EL (cell line): ENCODE measurements around the gene RSPH6A.

ENCODE experiments used
- DNase-seq: peaks from one replicate; pipeline ENCODE4 v3.0.0-alpha.2; 2016

Gene RSPH6A

DNA sequence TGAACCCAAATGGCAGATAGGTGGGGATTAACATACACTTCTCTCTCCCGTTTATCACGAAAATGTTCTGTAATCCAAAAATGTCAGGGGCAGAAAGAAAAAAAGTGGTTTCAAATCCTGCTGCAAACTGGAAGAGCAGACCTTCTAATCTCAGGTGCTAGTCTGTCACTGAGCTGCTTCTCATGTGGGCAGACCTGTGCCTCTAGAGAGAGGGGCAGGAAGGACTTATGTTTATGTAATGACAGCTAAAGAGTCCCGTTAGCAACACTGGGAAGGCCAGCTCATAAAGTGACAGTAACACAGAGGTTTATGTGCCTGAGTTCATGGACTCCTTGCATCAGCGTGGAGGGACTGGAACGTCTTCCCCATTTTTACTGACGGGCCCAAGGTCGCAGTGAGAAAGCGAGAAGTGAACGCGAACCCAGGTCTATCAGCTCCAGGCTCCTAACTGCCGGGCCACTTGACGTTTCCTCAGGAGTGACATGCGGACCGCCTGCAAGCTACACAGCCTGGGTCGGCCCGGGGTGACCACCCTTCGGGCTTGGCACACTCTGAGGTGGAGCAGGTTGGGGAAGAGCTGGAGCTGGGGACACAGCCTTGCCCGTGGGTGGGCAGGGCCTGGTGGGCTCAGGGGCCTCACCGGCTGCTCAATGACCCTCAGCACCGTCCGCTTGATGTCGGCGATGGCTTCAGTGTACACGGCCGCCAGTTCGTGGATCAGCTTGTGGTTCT lies 9.6 kb upstream of the RSPH6A start:
- DNase-seq, result no peak

DNA sequence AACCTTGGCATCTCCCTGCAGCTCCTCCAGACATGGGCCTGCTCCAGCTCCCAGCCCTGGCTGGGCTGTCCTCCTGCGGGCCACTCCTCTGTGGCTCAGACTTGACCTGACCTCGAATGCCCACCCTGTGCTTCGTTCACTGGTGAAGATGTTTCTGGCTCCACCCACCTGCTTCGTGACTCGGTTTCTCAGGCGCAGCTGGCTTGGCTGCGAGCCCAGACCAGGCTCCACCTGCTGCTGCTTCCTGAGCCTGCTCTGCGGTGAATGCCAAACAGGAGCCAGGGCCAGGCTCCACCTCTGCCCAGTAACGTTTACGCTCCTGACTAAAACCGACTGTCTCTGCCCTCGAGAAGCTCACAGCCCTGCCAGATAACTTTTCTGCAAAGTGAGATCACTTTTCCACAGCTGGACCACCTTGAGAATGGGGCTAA lies 8.9 kb upstream of the RSPH6A start:
- no peak for DNase-seq

DNA sequence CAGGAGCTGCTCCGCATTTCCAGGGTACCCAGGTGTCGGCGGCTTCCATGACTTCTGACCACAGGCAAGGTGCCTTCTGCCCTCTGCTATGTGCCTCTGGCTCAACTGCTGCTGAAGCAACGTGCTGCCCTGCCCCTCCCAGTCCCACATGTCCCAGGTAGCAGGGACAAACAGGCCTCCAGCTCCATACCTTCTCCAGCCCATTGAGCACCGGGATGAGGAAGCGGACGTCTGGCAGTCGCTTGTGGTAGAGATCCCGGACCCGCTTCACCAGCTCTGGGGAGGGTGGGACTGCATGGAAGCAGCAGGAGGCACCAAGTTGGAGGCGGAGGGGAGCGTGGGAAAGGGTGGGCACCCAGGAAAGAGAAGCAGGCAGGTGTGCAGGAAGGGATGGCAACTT lies 8.1 kb upstream of the RSPH6A start:
- no peak for DNase-seq

DNA sequence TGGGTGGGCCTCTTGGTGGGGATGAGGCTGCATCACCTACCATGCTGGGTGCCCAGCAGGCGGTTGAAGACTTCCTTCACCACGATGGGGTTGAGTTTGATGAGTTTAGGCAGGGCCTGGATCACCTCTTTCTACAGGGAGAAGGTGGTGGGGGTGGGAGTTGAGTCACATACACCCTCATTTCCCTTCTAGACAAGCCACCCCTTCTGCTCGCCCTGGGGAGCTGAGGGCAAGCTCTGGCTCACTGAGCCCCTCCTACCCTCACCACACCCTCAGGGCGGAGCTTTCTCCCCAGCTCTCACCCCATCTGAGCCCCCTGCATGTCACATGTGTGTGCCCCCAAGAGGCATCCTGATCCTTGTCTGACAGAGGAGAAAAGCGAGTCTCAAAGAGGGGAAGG lies 7.6 kb upstream of the RSPH6A start:
- DNase-seq, result no peak

DNA sequence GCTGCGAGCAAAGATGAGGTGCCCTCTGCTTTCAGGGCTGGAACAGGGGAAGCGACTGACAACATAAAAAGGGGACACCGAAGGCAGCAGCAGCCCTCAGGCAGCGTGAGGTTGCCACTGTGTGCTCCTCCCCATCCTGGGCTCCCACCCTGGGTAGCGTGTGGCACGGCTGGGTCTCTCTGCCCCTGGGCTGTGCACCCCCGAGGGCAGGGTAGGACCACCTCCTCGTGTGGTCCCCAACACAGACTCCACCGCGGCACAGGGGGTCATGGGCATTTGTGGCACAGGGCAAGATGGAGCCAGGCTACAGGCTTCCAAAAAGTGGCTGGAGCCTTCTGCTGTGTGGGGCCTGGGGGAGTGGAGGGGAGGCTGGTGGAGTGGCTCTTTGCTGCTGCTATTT lies 6.5 kb upstream of the RSPH6A start:
- no peak for DNase-seq

DNA sequence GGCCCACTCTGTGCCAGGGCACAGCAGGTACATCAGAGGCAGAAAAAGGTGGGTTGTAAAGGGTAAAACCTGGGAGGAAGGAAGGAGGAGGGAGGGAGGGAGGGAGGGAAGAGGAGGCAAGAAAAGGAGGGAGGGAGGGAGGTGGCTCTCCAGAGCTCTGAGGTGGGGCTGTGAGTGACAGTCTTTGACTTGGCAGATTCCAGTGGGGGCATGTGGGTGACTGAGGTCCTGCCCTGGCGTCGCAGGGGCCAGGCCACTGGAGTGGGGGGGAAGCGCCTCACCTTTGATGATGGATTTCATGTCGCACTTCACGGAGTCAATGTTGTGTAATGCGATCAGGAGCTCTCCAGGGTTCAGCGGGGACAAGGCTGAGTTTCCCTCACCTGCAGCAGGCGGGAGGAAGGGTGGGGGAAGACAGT lies 6.0 kb upstream of the RSPH6A start:
- no peak for DNase-seq

DNA sequence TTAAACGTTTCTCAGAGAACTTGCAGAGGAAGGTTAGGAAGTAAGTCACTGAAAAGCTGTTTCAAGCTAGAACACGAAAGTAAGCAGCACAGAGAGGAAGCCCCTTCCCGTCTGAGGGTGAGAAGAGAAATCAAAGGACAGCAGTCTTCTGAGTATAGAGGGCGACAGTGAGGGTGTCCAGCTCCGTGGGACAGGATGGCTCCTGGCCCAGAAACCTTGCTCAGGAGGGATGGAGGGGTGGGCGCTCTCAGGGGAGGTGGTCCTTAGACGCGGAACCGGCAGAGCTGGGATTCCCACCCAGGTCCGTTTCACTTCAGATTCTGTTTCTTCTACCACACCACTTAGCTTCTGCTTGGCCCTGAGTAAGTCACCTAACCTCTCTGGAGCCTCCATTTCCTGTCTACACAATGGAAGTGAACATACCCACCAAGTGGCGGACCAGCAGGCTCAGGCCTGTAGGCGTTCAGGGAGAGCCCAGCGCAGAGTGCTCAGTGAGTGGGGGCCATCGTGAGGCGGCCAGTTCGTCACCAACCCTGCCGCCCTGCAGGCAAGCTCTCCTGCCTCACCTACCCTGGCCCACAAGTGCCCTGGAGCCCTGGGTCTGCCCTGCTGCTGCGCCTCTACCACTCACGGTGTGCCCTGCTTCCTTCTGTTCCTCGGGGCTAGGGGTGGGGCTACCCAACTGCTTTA lies 5.5 kb upstream of the RSPH6A start:
- no peak for DNase-seq

DNA sequence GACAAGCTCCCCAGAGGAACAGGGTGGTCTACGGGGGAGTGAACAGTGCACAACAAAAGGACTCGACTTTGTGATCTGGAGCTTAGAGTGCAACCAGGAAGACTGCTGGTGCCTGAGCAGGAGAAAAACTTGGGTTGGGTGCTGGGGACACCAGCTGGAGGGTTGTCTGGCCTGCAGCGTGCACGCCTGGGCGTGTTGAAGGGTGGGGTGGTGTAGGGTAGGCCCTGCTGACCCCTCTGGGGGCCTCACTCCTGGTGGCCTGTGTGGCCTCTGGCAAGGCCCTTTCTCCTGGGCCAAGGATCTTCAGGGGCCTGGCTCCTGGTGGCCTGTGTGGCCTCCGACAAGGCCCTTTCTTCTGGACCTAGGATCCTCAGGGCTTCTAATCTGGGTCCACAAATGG lies 4.7 kb upstream of the RSPH6A start:
- DNase-seq, result no peak

DNA sequence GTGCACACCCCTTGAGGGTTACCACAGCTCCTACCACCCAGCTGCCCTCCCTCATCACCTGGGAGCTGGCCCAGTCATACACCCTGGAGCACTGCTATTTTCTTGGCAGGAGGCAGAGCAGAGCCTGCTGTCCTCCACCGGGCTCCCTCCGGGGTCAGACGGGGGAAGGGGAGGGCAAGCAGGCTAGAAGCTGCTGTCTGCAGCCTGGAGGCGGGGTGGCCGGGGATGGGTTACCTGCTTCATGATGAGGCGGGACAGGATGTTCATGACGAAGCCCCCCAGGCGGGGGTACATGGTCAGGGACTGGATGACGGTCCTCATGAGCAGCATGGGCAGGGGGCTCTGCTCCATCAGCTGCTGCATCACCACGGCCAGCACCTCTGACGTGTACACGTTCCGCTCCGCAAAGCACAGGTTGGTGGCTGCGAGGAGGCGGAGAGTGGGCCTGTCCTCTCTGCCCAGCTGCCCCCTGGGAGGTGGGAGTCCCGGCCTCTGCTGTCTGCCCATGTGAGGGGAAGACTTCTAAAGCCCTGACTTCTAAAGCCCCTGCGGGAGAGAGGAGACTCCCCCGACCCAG lies 2.7 kb upstream of the RSPH6A start:
- peak; percentile 20 for DNase-seq

DNA sequence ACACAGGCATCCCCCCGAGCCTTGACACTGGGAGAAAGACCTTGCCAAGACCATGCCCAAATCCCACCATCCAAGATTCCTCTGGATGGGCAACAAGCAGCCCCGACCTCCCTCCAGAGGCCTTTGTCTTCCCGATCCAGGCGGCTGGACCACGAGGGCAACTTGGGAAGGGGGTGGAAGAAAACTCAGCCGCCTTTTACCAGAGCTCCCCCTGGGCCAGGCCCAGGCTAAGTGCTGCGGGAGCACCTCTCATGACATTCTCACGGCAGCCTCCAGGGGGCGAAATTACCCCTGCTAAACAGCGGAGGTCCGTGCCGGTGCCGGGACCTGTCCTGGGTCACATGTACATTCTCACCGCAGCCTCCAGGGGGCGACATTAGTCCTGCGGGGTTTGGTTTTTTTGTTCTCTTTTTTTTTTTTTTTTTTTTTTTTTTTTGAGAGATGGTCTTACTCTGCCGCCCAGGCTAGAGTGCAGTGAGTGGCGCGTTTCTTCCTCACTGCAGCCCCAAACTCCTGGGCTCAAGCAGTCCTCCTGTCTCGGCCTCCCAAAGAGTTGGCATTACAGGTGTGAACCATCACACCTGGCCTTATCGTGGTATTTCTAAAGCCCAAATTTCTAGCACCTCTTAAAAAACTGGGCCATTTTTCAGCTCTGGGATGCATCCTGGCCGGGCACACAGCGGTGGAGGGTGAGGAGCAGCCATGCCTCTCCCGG lies 2.1 kb upstream of the RSPH6A start:
- DNase-seq, result peak; percentile 93

DNA sequence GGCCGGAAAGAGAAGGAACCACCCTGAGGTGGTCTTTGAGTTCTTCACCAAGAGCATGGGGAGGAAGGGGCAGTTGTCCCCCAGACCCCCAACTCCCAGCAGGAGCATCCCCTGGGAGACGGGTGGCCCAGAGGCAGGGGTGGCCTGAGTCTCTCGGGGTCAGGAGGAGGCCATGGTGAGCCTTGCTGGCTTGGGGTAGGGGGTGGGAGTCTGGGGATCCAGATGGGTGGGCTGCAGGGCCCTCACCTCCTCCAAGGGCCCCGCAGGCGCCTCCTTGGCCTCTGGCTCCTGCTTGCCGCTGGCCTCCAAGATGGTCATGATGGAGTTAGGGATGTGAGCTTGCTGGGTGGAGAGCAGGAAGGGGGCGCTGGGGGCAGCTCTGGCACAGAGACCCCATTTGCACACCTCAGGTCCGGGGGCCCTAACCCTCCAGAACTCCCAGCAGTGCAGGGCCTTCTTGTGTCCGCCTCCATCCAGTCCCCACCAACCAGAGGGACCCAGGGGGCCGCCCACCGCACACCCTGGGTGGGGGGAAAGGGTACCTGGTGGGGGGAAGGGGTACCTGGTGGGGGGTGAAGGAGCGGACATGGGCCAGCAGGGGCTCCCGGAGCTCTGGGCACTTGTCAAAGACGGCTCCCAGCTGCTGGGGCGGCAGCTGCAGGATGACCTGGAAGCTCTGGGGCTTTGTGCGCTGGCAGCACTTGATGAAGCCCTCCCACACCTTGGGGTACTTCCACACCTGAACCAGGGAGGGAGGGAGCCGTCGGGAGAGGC lies 1.3 kb upstream of the RSPH6A start:
- DNase-seq, result no peak

DNA sequence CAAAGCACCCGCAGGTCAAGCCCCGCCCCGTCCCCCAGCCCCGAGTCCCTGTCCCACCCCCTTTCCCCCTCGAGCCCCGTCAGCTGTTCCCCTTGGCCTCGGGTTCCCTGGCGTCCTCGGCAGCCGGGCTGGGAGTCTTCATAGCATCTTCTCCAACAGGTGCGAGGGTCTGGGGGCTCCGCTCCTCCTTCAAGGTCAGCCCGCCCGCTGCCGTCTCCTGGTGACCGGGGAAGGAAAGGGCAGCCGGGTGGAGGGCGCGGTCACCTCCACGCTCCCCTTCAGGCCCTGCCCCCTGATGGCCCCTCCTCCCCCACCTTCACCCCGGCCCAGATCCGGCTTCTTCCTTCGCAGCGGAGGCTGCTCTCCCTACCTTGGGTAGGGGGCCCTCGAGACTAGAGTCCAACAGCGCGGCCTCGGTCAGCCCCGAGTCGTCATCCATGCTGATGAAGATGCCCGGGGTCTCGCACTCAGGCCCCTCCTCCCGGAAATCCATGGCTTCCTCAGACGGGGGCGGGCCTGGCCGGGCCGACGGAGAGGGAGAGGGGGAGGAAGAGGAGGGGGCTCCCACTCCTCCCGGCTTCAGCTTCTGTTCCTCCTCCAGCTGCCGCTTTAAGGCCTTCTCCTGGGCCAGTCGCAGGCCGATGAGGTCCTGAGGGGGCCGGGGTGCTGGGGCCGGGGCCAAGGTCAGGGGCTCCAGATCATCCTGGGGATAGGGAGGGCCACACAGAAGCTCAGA lies 541 bp upstream of the RSPH6A start:
- no peak for DNase-seq

DNA sequence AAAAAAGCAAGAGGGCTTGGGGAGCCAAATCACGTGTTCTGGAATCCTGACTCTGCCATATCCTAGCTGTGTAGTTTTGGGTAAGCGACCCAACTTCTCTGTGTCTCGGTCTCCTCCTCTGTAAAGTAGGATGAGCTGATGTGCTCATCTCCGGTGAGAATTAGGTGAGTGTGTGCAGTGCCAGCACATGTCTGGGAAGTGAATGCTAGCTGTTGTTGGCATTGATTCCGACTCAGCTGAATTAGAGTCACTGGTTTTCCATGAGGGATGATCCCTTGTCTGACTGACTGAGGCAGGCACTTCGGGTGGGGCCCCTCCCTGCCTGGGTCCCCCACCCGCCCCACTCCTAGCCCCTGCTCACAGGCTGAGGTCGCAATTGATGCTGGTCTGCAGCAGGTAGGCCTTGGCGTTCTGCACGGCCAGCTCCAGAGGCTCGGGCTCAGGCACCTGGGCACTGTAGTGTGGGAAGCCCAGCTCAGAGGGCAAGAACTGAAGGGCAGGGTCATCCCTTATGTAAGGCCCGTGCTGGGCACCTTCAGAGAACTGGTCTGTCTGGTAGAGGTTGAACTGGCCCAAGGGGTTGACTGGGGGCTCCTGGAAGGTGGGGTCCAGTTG lies 835 bp downstream of the RSPH6A start:
- DNase-seq, result no peak

DNA sequence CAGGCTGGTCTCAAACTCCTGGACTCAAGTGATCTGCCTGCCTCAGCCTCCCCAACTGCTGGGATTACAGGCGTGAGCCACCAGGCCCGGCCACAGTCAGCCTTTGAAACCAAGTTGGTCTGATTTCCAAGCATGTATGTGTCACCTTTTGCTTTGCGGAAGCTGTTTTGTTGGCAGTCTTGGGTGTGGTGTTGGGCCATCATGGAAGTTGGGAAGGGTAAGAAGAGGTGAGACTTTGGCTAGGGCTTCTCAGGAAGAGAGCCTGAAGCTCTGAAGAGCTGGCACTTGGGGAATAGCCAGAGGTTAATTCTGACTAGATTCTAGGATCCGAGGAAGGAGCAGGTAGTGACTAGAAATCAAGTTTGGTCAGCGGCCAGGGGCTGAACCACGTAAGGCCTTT lies 2.8 kb downstream of the RSPH6A start:
- no peak for DNase-seq

DNA sequence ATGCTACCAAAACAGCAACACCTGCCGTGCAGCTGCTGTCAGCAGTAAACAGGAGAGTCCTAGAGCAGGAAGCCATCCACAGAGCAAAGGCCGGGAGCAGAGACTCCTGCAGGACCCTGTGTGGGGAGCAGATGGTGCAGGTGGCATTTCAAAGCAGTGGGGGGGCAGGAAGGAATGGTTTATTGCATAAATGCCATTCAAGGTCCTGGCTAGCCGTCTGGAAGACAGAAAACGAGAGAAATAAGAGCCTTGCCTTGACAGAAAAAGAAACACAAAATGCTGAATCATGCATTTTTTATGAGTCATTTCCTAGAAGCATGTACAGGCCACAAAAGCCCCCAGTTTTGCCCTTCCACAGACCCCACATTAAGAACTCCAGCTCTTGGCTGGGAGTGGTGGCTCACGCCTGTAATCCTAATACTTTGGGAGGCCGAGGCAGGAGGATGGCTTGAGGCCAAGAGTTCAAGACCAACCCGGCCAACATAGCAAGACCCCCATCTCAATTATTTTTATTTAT lies 5.4 kb downstream of the RSPH6A start:
- DNase-seq, result peak; percentile 68

DNA sequence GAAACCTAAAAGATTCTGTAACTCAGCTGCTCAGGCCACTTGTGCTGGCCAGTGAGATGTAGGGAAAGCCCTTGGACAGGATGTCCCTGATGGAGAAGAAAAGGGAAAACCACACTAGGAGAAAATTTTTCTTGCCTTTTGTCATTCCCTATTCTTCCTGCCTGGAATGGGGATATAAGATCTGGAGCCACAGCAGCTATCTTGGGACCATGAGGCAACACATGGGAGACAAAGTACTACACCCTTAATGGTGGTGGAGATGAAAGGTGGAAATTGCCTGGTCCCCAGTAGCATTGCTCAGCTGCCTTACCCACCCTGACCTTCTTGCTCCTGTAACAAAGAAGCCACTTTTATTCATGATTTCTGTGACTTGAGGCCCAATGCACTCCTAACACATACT lies 9.4 kb downstream of the RSPH6A start:
- DNase-seq, result no peak

DNA sequence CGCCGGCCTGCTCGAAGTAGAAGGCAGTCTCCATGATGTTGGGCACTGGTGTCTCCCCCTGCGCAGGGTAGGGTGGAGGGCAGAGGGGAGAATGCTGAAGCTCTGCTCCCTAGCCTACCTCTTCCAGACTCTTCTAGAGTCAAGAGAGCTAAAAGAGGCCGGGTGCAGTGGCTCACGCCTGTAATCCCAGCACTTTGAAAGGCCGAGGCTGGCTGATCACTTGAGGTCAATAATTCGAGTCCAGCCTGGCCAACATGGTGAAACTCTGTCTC lies 10.2 kb downstream of the RSPH6A start:
- DNase-seq, result no peak

DNA sequence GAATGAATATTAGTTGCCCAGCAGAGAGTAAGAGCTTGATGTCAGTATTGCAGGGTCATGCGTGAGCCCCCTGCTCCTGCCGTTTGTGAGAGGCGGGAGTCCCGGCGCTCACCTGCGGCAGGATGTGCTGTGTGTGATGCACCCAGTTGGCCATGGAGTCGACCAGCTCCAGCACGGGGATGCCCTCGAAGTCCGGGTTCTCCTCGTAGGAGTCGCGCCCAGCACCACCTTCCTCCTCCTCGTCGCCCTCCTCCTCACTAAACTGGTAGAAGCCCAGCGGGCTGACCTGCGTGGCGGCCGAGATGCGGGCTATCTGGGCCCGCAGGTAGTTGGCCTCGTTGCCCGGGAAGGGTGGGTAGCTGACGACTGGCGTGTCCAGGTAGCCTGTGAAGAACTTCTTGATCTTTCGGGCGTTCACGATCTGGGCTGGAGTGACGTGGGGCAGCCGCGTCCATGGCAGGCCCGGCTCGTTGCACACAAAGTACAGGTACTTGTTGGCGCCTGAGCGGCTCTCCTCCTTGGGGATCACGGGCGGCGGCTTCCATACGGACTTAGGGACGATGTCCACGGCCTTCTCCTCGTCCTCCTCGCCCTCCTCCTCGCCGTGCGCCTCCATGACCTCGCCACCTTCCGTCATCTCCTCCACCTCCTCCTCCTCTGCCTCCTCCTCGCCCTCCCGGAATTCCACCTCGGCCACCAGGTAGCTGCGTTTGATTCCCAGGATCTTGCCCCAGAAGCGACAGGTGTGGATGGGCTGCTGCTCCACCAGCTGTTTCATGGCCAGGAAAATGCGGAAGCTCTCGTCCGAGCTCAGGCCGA lies 10.8 kb downstream of the RSPH6A start:
- DNase-seq, result no peak

DNA sequence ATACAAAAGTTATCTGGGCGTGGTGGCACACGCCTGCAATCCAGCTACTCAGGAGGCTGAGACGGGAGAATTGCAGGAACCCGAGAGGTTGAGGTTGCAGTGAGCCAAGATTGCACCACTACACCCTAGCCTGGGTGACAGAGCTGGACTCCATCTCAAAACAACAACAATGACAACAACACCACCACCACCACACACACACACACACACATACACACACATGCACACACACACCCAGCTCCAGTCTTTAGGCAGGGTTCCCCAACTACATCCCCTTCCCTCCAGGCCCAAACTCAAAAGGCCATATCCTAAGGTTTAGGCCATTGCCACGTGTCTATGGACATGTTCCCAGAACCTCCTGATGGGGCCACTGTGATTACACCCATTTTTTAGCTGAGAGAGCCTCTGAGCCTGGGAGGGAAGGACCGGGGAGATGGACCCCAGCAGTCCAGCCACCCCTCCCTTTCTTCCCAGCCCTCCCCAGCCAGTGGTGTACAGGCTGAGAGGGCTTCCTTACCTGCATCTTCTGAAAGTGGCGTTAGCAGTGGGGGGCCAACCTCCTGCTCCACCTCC lies 13.4 kb downstream of the RSPH6A start:
- DNase-seq, result no peak

DNA sequence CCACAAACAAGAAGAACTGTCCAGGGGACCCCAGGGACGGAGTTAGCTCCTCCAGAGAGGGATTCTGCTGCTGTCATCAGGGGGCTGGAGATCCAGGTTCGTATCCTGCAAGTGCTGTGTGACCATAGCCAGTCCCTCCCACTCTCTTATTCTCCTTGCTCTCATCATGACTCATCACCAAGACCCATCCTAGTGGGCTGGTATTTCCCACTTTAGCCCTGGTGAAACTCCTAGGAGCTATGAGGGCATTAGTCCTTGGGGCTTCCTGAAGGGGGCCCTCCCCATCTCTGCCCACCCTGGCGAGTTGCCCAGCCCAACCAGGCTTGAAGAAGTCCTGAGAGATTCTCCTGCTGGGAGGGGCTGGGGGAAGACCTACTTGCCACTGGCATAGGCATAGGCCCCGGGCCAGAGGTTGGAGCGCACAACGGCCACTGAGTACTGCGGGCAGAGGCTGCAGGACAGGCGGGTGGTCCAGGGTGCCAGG lies 15.0 kb downstream of the RSPH6A start:
- peak; percentile 68 for DNase-seq
